Hepatocyte (in vitro differentiated cells): ENCODE data around the gene RUNDC1. TPM values are rescaled to one million over a fixed set of nuclear protein-coding genes. Genes with fewer than 3 reads are reported as not detected.
A peak's percentile ranks its signal among the peaks of the same experiment; 100 is the strongest.

Experiments used
- DNase-seq: peaks from one replicate; pipeline ENCODE4 v3.0.0-alpha.2; 2016; ENCODE audit warnings: low spot score
- H2AFZ ChIP-seq: fragments of 200-600 bp; sonication (generic); 2 replicates; pipeline ENCODE4 v1.6.0; 2016; ENCODE audit warnings: antibody characterized with exemption, mild to moderate bottlenecking
- H3K27ac ChIP-seq: fragments of 200-600 bp; sonication (generic); 2 replicates; pipeline ENCODE4 v1.5.1; 2016; ENCODE audit warnings: mild to moderate bottlenecking
- H3K27me3 ChIP-seq: fragments of 200-600 bp; sonication (generic); 2 replicates; pipeline ENCODE4 v1.6.1; 2016
- H3K36me3 ChIP-seq: fragments of 200-600 bp; sonication (generic); replicated peaks from 2 replicates; pipeline ENCODE4 v1.5.1; 2016; ENCODE audit warnings: low read depth; ENCODE audit not compliant: insufficient read depth
- H3K4me1 ChIP-seq: fragments of 200-600 bp; sonication (generic); 2 replicates; pipeline ENCODE4 v1.5.1; 2016; ENCODE audit warnings: mild to moderate bottlenecking, moderate library complexity; ENCODE audit not compliant: insufficient read depth
- H3K4me2 ChIP-seq: fragments of 200-600 bp; sonication (generic); 2 replicates; pipeline ENCODE4 v1.6.0; 2016
- H3K4me3 ChIP-seq: fragments of 200-600 bp; sonication (generic); 2 replicates; pipeline ENCODE4 v1.5.1; 2016; ENCODE audit warnings: mild to moderate bottlenecking
- H3K79me2 ChIP-seq: fragments of 200-600 bp; sonication (generic); 2 replicates; pipeline ENCODE4 v1.6.0; 2017; ENCODE audit warnings: mild to moderate bottlenecking
- H3K9me2 ChIP-seq: fragments of 200-600 bp; sonication (generic); replicated peaks from 2 replicates; pipeline ENCODE4 v1.6.0; 2017; ENCODE audit warnings: mild to moderate bottlenecking; ENCODE audit not compliant: insufficient read depth
- H3K9me3 ChIP-seq: fragments of 200-600 bp; sonication (generic); 2 replicates; pipeline ENCODE4 v1.5.1; 2016; ENCODE audit warnings: low read depth, mild to moderate bottlenecking
- H4K20me1 ChIP-seq: fragments of 200-600 bp; sonication (generic); 2 replicates; pipeline ENCODE4 v1.6.0; 2016; ENCODE audit warnings: mild to moderate bottlenecking; ENCODE audit not compliant: insufficient read depth, poor library complexity, severe bottlenecking
- EZH2 ChIP-seq: fragments of 200-600 bp; sonication (generic); IDR thresholded peaks from 2 replicates; pipeline ENCODE4 v1.6.1; 2016; ENCODE audit warnings: antibody characterized with exemption, mild to moderate bottlenecking, borderline replicate concordance
- EZH2phosphoT487 ChIP-seq: fragments of 200-600 bp; sonication (generic); IDR thresholded peaks from one replicate; pipeline ENCODE4 v1.6.1; 2018; ENCODE audit warnings: antibody characterized with exemption, mild to moderate bottlenecking, low read depth, moderate library complexity; ENCODE audit not compliant: unreplicated experiment, severe bottlenecking
- WGBS: methylation state at CpG from one replicate; pipeline ENCODE4 v1.1.6; 2016; ENCODE audit warnings: low lambda C conversion rate; ENCODE audit errors: missing lambda C conversion rate; 5-methylcytosine and 5-hydroxymethylcytosine counted together
- polyA plus RNA-seq: library from polyadenylated mRNA; unstranded; fragments of >200 nt; fragmentation: Nextera tagmentation; extraction: Ambion mirVana; gene quantifications from 2 replicates; pipeline ENCODE4 v1.2.1, GENCODE V29; 2016
- total RNA-seq: library from RNA; depleted of rRNA; stranded (reverse); fragments of >200 nt; gene quantifications from 2 replicates; pipeline ENCODE4 v1.2.3, GENCODE V29; 2014
- TF ChIP-seq, protein P1 (sequence below): fragments of 200-600 bp; sonication (generic); IDR thresholded peaks from 2 replicates; pipeline ENCODE4 v1.5.1; 2016; ENCODE audit warnings: antibody characterized with exemption, mild to moderate bottlenecking; ENCODE audit not compliant: poor library complexity

The RUNDC1 gene
- total and polyA plus RNA-seq, 2 experiments from 2014 or later, result 11.4 to 20.3 TPM

DNA sequence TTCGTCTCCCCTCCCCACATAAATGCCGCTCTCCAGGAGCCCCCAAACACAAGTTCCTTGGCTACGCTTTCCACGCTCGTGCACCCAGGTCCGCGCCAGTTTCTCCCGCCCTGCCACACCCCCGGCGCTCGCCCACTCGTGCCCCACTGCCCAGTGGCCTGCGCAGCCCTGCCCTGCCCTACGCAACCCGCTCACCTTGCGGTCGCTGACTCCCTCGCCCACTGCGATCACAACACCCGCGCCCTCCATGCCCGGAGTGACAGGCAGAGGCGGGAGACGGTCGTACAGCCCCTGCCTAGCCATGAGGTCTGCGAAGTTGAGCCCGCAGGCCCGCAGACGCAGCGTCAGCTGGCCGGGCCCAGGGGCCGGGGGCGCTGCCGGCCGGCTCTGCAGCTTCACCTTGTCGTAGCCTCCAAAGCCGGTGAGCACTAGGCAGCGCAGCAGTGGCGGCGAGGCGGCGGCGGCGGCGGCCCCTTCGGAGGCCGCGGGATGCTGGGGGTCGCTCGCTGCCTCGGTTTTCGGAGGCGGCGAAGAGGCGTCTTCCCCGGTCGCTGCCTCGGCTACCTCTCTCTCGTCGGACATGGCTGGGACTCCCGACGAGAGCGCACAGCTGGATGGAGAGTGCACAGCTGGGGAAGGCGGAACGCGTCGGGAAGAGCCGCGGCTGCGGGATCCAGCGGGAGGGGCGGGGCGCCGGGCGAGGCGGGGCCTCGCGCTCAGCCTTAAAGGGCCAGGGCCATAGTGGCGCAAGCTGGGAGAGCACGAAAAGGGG lies 41.6 kb downstream of the RUNDC1 start, which contains the start of gene VAT1:
TSS of gene VAT1 (minus strand) at position 645 of the 772 bp plus-strand sequence. CDS start at position 582, 63 bp downstream.
- TF ChIP-seq, protein P1, sequence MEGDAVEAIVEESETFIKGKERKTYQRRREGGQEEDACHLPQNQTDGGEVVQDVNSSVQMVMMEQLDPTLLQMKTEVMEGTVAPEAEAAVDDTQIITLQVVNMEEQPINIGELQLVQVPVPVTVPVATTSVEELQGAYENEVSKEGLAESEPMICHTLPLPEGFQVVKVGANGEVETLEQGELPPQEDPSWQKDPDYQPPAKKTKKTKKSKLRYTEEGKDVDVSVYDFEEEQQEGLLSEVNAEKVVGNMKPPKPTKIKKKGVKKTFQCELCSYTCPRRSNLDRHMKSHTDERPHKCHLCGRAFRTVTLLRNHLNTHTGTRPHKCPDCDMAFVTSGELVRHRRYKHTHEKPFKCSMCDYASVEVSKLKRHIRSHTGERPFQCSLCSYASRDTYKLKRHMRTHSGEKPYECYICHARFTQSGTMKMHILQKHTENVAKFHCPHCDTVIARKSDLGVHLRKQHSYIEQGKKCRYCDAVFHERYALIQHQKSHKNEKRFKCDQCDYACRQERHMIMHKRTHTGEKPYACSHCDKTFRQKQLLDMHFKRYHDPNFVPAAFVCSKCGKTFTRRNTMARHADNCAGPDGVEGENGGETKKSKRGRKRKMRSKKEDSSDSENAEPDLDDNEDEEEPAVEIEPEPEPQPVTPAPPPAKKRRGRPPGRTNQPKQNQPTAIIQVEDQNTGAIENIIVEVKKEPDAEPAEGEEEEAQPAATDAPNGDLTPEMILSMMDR, result peak; percentile 7
- TF ChIP-seq EZH2, result no peak
- no peak for TF ChIP-seq EZH2phosphoT487
- H3K4me1 ChIP-seq, result peaks cover 24% of the 10 kb centered on the region
- H3K4me3 ChIP-seq, result peak within 1 kb of the TSS; percentile 99
- peak; percentile 93 for DNase-seq
- H3K27me3 ChIP-seq, result no peaks in the 10 kb centered on the region
- no peaks in the 10 kb centered on the region for H3K9me3 ChIP-seq
- under 1% methylated on average over 57 of the region's 80 CpGs for WGBS
- H4K20me1 ChIP-seq, result peaks cover 15% of the 10 kb centered on the region
- H3K36me3 ChIP-seq, result no peaks in the 10 kb centered on the region
- no peaks in the 10 kb centered on the region for H3K9me2 ChIP-seq
- peak within 1 kb of the TSS; percentile 88 for H3K4me2 ChIP-seq
- peak within 1 kb of the TSS; percentile 90 for H2AFZ ChIP-seq
- peaks cover 44% of the 10 kb centered on the region for H3K79me2 ChIP-seq
- H3K27ac ChIP-seq, result peak within 1 kb of the TSS; percentile 99

DNA sequence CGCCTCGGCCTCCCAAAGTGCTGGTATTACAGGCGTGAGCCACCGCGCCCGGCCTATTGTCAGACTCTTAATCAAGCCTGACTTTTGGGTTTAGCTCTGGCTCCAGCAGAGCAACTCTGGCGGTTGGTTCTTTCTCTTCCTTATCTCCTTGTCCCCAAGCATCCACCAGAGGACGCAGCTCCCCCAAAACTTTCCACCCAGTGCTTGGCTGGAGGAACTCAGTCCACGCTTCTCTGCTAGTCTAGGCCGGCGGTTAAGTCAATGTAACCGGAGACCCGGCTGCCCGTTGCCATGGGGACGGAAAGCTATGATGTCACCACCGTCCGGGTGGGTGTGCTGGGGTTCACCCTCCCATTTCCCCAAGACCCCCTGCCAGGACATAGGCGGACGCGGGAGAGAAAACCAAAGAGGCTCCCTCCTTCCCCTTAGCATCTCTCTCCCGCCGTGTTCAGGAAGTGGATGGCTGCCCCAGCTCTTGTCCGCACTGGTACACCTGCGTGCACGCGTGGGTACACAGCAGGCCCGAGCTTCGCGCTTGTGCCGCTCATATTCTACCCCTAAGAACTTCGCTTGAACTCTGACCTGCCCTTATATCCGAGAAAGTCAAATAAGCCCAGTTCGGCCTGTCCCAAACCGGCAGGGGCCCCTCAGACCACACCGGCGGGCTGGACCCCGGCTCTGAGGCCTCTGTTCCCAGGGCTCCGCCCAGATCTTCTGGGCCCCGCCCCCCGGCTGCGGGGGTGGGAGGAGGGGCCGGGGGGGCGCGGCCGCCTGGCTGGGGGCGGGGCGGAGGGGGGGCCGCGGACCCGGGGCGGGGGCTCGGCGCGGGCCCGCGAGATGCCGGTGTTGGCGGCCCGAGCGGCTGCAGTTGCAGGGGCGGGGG lies 44.3 kb downstream of the RUNDC1 start, which contains the start of gene RND2:
TSS of gene RND2 (plus strand) at position 825 of the 883 bp plus-strand sequence. CDS start 117 bp downstream, outside the sequence.
- no peaks in the 10 kb centered on the region for H3K36me3 ChIP-seq
- peaks cover 11% of the 10 kb centered on the region for H3K4me1 ChIP-seq
- peak within 1 kb of the TSS; percentile 46 for H3K4me3 ChIP-seq
- no peaks in the 10 kb centered on the region for H3K9me3 ChIP-seq
- H3K4me2 ChIP-seq, result peak within 1 kb of the TSS; percentile 92
- no peaks in the 10 kb centered on the region for H3K9me2 ChIP-seq
- no peaks in the 10 kb centered on the region for H4K20me1 ChIP-seq
- H3K27me3 ChIP-seq, result no peaks in the 10 kb centered on the region
- H2AFZ ChIP-seq, result peak within 1 kb of the TSS; percentile 79
- peak within 1 kb of the TSS; percentile 71 for H3K27ac ChIP-seq
- peak; percentile 95 for DNase-seq
- WGBS, result under 1% methylated on average over 39 of the region's 61 CpGs
- H3K79me2 ChIP-seq, result peaks cover 23% of the 10 kb centered on the region
- TF ChIP-seq EZH2, result no peak
- TF ChIP-seq, protein P1, result peak; percentile 86

DNA sequence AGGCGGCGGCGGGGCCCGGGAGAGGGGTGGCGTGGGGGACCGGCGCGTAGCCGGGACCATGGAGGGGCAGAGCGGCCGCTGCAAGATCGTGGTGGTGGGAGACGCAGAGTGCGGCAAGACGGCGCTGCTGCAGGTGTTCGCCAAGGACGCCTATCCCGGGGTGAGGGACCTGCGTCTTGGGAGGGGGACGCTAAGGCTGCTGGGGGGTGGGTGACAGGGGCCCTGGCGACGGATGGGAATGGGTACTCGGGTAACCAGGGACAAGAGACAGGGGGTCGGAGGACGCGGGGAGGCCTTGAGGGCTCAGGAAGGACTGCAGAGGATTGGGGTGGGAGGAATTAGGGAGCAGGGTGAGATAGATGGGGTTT lies 44.9 kb downstream of the RUNDC1 start:
- Histone ChIP-seq H2AFZ (peak overlapping the region; percentile 74), H3K36me3 (no peaks in the 10 kb centered on the region), H4K20me1 (no peaks in the 10 kb centered on the region), H3K27me3 (no peaks in the 10 kb centered on the region), H3K4me2 (peak overlapping the region; percentile 92), H3K4me3 (peak overlapping the region; percentile 23), H3K4me1 (peaks cover 5% of the 10 kb centered on the region), H3K79me2 (peaks cover 17% of the 10 kb centered on the region), H3K27ac (no peak overlapping the region), H3K9me3 (no peaks in the 10 kb centered on the region), H3K9me2 (no peaks in the 10 kb centered on the region)
- TF ChIP-seq EZH2phosphoT487 (no peak), EZH2 (no peak)
- TF ChIP-seq, protein P1, result no peak
- no peak for DNase-seq
- 3% methylated on average over 8 of the region's 27 CpGs for WGBS
